ENCODE results near the gene DAZAP2.
A peak's percentile ranks its signal among the peaks of the same experiment; 100 is the strongest.
"Not testable (repeated sequence)": the region's sequence is repeated elsewhere in the genome, so short reads cannot be mapped to it uniquely, and the experiment has no call there.

The DAZAP2 gene

GRCh38 chr12:51217133-51217967, 21.3 kb upstream of the DAZAP2 start:
- no peak for DNase-seq

GRCh38 chr12:51217968-51218606, 20.5 kb upstream of the DAZAP2 start, which contains the start of gene POU6F1:
Gene POU6F1 (minus strand): TSS chr12:51218062. CDS start chr12:51206836, 11,226 bp downstream.
- DNase-seq: peak; percentile 23

- no peak for DNase-seq
Measured at GRCh38 chr12:51218607-51219161, 19.9 kb upstream of the DAZAP2 start.

DNA sequence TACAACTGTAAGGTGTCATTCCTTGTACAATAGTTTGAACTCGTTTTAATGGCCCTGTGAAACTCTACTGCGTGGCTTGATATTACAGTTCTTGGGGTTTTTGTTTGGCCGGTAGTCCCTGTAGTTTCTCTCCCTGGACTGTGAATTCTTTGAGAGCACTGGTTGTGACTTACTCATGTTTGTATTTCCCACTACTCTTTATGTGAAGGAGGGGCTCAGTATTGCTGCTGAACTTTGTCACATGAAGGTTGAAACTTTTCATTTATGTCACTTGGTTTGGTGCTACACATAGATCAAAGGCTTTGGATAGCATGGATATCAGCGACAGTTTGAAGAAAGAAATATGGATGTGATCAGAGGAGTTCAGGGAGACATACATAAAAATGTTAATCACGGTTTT, 19.3 kb upstream of the DAZAP2 start:
- no peak for DNase-seq

GRCh38 chr12:51219857-51220256, 18.8 kb upstream of the DAZAP2 start:
- DNase-seq: not testable (repeated sequence)

DNA sequence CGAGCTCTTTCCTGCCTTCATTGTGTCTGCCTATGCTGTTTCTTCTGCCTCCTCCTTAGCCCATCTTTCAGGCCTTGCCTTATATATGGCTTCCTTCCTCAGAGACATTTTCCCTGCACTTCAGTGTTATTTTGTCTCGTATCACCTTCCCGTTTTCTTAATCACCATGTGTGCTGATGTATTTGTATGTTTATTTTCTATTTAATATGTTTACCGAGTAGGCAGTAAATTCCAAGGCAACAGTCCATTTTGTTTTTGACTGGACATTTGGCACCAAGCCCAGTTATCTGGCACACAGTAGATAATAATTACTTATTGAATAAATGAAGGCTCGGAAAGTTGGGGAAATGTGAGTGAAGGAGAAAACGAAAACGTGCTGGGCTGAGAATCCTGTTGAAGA, 16.2 kb upstream of the DAZAP2 start:
- DNase-seq: peak; percentile 14

DNA sequence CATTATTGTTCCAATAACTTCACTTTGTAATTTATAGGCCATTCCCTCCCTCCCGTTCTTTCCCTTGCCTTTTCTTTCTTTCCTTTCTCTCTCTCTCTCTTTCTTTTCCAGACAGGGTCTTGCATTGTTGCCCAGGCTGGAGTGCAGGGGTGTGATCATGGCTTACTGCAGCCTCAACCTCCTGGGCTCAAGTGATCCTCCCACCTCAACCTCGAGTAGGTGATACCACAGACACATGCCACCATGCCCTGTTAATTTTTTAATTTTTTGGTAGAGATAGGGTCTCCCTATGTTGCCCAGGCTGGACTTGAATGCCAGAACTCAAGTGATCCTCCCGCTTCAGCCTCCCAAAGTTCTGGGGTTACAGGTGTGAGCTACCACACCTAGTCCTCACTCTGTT, 14.0 kb upstream of the DAZAP2 start:
- DNase-seq: no peak

DNA sequence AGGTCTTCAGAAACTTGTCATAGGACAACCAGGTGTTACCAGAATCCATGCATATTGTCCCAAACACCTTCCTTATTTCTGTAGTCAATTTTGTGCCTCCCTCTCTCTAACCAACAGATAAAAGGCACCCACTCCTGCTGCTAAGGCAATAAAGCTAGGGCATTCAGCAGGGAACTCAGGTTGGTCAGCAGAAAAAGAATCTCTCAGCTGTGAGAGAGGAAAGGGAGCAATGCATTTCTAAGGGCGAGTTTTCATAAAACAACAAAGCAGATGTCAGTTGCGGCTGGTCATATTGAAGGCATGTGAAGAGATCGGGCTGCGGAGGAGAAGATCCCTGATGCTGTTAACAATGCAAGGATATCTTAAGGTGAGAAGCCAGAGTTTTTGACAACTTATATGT, 13.4 kb upstream of the DAZAP2 start:
- DNase-seq: no peak

GRCh38 chr12:51225771-51226170, 12.9 kb upstream of the DAZAP2 start:
- no peak for DNase-seq

DNA sequence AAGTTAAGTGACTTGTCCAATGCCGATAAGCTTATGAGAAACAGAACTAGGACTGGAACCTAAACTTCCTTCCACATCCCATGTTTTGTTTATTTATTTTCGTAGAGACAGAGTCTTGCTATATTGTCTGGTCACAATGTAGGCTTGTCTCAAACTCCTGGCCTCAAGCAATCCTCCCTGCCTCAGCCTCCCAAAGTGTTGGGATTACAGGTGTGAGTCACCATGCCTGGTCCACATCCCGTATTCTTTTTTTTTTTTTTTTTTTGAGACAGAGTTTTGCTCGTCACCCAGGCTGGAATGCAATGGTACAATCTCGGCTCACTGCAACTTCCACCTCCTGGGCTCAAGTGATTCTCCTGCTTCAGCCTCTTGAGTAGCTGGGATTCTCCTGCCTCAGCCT, 11.5 kb upstream of the DAZAP2 start:
- not testable (repeated sequence) for DNase-seq

DNA sequence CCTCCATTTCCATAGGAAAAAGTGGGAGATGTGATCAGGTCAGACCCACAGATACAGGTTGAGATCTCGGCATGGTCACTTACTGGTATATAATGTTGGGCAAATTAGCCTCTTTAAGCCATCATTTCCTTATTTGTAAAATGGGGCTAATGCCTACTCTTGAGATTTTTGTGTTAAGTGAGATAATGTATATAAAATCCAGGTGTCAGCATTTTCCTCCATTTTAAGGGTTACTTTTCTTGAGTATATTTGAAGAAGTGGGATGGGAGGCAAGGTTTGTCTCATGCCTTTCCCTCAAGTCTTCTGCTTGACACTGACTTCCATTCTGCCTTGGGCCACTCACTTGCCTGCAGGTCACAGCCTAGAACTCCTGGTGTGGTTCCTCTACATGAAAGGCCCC, 10.7 kb upstream of the DAZAP2 start:
- no peak for DNase-seq

DNA sequence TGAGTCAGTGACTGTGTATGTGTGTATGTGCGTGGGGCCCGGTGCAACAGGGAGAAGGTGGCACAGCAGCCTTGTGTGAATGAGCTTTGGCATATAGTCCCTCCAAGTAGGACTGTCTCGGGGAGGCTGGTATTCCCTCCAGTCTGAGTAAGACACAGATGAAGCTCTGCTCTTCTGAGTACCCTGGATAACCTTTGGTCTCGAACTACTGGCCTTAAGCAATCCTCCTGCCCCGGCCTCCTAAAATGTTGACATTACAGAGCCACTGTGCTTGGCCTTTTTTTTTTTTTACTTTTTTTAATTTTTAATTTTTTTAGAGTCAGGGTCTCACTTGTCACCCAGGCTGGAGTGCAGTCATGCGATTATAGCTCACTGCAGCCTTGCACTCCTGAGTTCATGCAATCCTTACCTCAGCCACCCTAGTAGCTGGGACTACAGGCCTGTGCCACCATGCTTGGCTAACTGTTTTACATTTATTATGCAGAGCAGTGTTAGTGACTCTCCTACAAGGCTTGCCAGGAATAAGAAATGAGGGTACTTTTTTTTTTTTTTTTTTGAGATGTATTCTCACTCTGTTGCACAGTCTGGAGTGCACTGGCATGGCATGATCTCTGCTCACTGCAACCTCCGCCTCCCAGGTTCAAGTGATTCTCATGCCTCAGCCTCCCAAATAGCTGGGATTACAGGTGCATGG, 9.4 kb upstream of the DAZAP2 start:
- no peak for DNase-seq

- DNase-seq: no peak
Measured at GRCh38 chr12:51232642-51233041, 6.0 kb upstream of the DAZAP2 start.

- DNase-seq: no peak
Measured at GRCh38 chr12:51234530-51234929, 4.1 kb upstream of the DAZAP2 start.

GRCh38 chr12:51238037-51238509, 553 bp upstream of the DAZAP2 start:
- peak; percentile 24 for DNase-seq

- no peak for DNase-seq
Measured at GRCh38 chr12:51240971-51241370, 2.3 kb downstream of the DAZAP2 start.

GRCh38 chr12:51242120-51242519, 3.5 kb downstream of the DAZAP2 start:
- no peak for DNase-seq

DNA sequence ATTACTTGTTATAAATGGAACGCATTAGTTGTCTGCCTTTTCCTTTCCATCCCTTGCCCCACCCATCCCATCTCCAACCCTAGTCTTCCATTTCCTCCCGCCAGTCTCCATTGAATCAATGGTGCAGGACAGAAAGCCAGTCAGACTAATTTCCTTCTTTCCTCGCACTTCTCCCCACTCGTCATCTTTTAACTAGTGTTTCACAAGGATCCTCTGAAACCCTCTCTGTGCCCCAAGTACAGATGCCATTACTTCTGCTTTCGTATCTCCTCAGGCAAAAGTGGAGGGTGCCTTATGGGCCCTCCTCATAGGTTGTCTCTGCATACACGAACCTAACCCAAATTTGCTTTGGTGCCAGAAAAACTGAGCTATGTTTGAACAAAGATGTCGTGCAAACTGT, 4.2 kb downstream of the DAZAP2 start:
- DNase-seq: no peak

GRCh38 chr12:51244269-51244668, 5.6 kb downstream of the DAZAP2 start:
- DNase-seq: no peak

DNA sequence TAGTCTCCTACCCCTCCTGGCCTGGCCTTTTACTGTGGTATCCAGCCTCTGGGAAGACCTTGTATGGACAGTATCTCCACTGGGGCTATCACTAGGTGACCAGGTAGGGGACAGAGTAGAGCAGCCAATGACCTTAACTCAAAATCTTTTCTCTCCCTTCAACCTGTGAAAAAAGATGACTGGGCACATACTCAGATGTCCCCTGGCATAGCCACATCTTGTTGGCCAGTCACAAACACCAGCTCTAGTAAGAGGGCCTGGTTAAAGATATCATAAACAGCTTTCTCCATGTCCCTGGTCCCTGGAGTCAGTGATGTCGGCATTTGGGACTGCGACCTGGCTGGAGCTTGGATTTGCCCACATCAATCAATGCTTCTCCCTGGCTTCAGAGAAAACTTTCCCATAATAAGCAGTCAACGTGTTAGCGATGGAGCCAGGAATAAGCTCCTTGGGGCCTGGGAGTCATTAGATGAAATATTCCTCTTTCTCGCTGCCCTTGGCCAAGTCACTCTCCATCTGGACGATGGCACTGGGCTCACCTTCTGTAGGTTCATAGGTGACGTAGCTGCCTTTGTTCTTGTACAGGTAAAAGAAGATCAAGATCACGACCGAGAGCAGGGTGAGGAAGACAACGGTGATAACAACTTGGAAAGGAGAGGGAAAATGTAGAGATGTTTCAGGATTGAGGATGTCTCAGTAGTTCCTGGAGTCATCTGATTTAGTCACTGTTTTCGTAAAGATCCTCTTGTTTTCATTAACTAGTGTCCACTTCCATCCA, 7.0 kb downstream of the DAZAP2 start:
- no peak for DNase-seq

- DNase-seq: no peak
Measured at GRCh38 chr12:51246254-51246853, 7.7 kb downstream of the DAZAP2 start.

Data from NCI-H1105 treated with DMSO at 0.1 percent for 48 hours (cell line).